Measurements from ENCODE around the gene RCAN3. TPM values are rescaled to one million over a fixed set of nuclear protein-coding genes. Genes with fewer than 3 reads are reported as not detected.
"Not testable (repeated sequence)": the region's sequence is repeated elsewhere in the genome, so short reads cannot be mapped to it uniquely, and the experiment has no call there.

The RCAN3 gene
- total and polyA plus RNA-seq, 2 of the 13 experiments (the other 11 are each of a cell fraction or from before 2014, with no cell fraction given) = 12.2 to 13.3 TPM

- H3K9ac ChIP-seq (ENCODE audit: insufficient read depth, low read depth, low read length); H4K20me1 ChIP-seq (ENCODE audit: insufficient read depth, low read length); BruUV-seq (replicated peaks); H3K4me3 ChIP-seq (replicated peaks in 1 of 3; ENCODE audit: insufficient read depth in 1 of 3, low read depth in 2 of 3, low read length in 3 of 3); H3K79me2 ChIP-seq (ENCODE audit: insufficient read depth, low read length); H3K9me3 ChIP-seq (ENCODE audit: low read length); H3K4me2 ChIP-seq (ENCODE audit: low read depth, low read length); H3K27me3 ChIP-seq (ENCODE audit: control insufficient read depth in 1 of 2, insufficient read depth in 2 of 2, low read length in 2 of 2); FAIRE-seq; H2AFZ ChIP-seq (ENCODE audit: low read length); H3K27ac ChIP-seq (ENCODE audit: extremely low read length, insufficient read depth, low read length); H3K36me3 ChIP-seq (replicated peaks in 1 of 2; ENCODE audit: control insufficient read depth in 1 of 2, insufficient read depth in 2 of 2, low read length in 2 of 2); CTCF ChIA-PET (ENCODE audit: low intra/inter-chr PET ratio, low total read pairs); DNase-seq (ENCODE audit: low spot score); in situ Hi-C loops (cut with HindIII; ENCODE audit: extremely low pct_ligation_motif_present, low pct_unique_long_range_greater_than_20kb); intact Hi-C loops (cut with micrococcal nuclease; ENCODE audit: unreplicated experiment): not testable (repeated sequence)
- peaks cover 38% of the 10 kb centered on the region for H3K4me1 ChIP-seq (ENCODE audit: insufficient read depth, low read length)
- TF ChIP-seq NR2F6 (IDR thresholded peaks at IDR 0.05) (0 out of 2 replicates have a peak, but pooled peaks have one; percentile 28), NR2F6 (CRISPR knock-in tag; IDR thresholded peaks at IDR 0.05) (peak; percentile 36; the same call in 1 of the 2 replicates), SALL1 (CRISPR knock-in tag; IDR thresholded peaks at IDR 0.05) (0 out of 2 replicates have a peak, but pooled peaks have one; percentile 13), RARA (CRISPR knock-in tag; IDR thresholded peaks at IDR 0.05) (peak; percentile 66), FOSL2 (CRISPR knock-in tag; IDR thresholded peaks at IDR 0.05) (peak; percentile 59)
- POLR2A ChIA-PET = interaction anchor here (0.6 to 0.9 kb wide), 2 partner anchors 9 to 11 kb away, joined by 3 to 5 read pairs; partner anchors contain the start of gene RCAN3
- 0 out of 3 replicates have a peak, but pooled peaks have one; percentile 22 for ATAC-seq
- WGBS (ENCODE audit: low lambda C conversion rate) = 8% methylated on average over 8 of the region's 9 CpGs
These were observed 9.7 kb upstream of the RCAN3 start for GRCh38 chr1:24492935-24493334.

DNA sequence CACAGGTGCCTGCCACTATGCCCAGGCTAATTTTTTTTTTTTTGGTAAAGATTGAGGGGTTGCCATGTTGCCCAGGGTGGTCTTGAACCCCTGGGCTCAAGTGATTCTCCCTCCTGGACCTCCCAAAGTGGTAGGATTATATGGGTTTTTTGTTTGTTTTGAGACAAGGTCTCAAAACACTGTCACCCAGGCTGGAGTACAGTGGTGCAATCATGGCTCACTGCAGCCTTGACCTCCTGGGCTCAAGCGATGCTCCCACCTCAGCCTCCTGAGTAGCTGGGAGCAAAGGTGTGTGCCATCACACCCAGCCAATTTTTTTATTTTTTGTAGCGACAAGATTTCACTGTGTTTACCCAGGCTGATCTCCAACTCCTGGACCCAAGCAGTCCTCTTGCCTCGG lies 8.9 kb upstream of the RCAN3 start:
- Histone ChIP-seq H4K20me1 (ENCODE audit: insufficient read depth, low read length) (no peaks in the 10 kb centered on the region), H3K27ac (ENCODE audit: extremely low read length, insufficient read depth, low read length) (peak overlapping the region; percentile 22), H3K36me3 (replicated peaks in 1 of 2; ENCODE audit: control insufficient read depth in 1 of 2, insufficient read depth in 2 of 2, low read length in 2 of 2) (no peaks in the 10 kb centered on the region), H3K4me1 (ENCODE audit: insufficient read depth, low read length) (peaks cover 38% of the 10 kb centered on the region), H3K4me3 (replicated peaks in 1 of 3; ENCODE audit: insufficient read depth in 1 of 3, low read depth in 2 of 3, low read length in 3 of 3) (no peak overlapping the region), H3K27me3 (ENCODE audit: control insufficient read depth in 1 of 2, insufficient read depth in 2 of 2, low read length in 2 of 2) (no peaks in the 10 kb centered on the region), H3K79me2 (ENCODE audit: insufficient read depth, low read length) (no peaks in the 10 kb centered on the region), H2AFZ (ENCODE audit: low read length) (no peak overlapping the region), H3K9ac (ENCODE audit: insufficient read depth, low read depth, low read length) (no peak overlapping the region), H3K4me2 (ENCODE audit: low read depth, low read length) (no peak overlapping the region), H3K9me3 (ENCODE audit: low read length) (no peaks in the 10 kb centered on the region)
- FAIRE-seq (no peak), ATAC-seq (peak; percentile 55), DNase-seq (ENCODE audit: low spot score) (no peak)
- intact Hi-C loops (cut with micrococcal nuclease; ENCODE audit: unreplicated experiment) (no loop called here), in situ Hi-C loops (cut with HindIII; ENCODE audit: extremely low pct_ligation_motif_present, low pct_unique_long_range_greater_than_20kb) (no loop called here)
- CTCF ChIA-PET (ENCODE audit: low intra/inter-chr PET ratio, low total read pairs) = no interaction called here
- POLR2A ChIA-PET = no interaction called here
- BruUV-seq (replicated peaks) = no TSS peak
- whole genome bisulfite sequencing (ENCODE audit: low lambda C conversion rate) = 4% methylated on average over 3 of the region's 3 CpGs
- TF ChIP-seq RARA (CRISPR knock-in tag; IDR thresholded peaks at IDR 0.05) (peak; percentile 68), HOXA3 (CRISPR knock-in tag; IDR thresholded peaks at IDR 0.05) (0 out of 2 replicates have a peak, but pooled peaks have one; percentile 22), NR2F1 (CRISPR knock-in tag; IDR thresholded peaks at IDR 0.05) (peak; percentile 56 to 75; a peak in 2 of 4 replicates), SNAI1 (CRISPR knock-in tag; IDR thresholded peaks at IDR 0.05; ENCODE audit: borderline replicate concordance) (no peak), KDM1A (CRISPR knock-in tag; IDR thresholded peaks at IDR 0.05) (peak; percentile 54; the same call in 1 of the 2 replicates), ZNF20 (CRISPR knock-in tag; IDR thresholded peaks at IDR 0.05) (no peak), ZNF770 (CRISPR knock-in tag; IDR thresholded peaks at IDR 0.05) (peak; percentile 86)
- TF ChIP-seq, protein P1, sequence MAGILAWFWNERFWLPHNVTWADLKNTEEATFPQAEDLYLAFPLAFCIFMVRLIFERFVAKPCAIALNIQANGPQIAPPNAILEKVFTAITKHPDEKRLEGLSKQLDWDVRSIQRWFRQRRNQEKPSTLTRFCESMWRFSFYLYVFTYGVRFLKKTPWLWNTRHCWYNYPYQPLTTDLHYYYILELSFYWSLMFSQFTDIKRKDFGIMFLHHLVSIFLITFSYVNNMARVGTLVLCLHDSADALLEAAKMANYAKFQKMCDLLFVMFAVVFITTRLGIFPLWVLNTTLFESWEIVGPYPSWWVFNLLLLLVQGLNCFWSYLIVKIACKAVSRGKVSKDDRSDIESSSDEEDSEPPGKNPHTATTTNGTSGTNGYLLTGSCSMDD (CRISPR knock-in tag; IDR thresholded peaks at IDR 0.05) = no peak

Measured in HepG2 (cell line).